GM18517 (cell line): ENCODE data around the gene ZNF549.
"Not testable (repeated sequence)": the region's sequence is repeated elsewhere in the genome, so short reads cannot be mapped to it uniquely, and the experiment has no call there.

Source experiments
- ATAC-seq: cut with Tn5 transposase; IDR thresholded peaks from one replicate; pipeline ENCODE4 v1.9.1; 2021; ENCODE audit warnings: mild to moderate bottlenecking, moderate library complexity; ENCODE audit not compliant: unreplicated experiment

Gene ZNF549

GRCh38 chr19:57527136-57527881, at the start of gene ZNF549:
Gene ZNF549, plus strand, starts transcription at chr19:57527356. Its CDS starts 218 bp downstream, at chr19:57527574.
- ATAC-seq: peak; percentile 91

DNA sequence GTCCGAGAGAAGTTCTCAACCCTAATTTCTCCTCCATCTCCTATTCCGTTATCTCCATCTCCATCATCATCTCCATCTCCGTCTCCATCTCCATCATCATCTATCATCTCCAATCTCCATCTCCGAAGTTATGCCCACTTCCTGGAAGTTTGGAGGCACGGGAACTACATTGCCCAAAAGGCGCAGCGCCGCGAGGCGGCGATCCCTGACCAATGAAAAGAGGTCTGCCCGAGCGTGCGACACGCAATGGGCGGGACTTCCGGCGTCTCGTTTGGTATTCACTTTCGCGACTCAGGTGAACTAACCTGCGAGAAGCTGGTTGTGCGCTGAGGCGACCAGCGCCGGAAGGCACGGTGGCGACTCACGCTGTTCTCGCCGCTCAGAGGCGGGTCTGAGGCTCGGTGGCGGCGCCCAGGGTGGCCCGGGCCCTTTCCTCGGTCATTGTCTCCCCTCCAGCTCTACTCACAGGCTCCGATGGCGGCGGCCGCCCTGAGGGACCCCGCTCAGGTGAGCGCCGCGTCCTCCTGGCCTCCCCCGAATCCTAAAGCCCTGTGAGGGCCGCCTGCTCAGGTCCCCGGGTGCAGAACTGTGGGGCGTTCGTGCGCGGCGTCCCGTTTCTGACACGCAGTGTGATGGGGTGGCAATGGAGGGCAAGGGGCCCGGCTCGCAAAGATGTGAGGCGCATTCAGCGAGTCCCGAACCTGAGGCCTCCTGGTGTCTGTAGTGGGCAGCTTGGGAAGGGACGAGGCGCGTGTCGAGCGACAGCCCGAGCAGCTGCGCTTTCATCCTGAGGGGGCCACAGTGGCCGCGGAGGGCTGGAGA, 39.5 kb upstream of the ZNF549 start, which contains the start of gene ZNF419:
ZNF419 (plus strand) TSS at position 274 of the 822 bp plus-strand sequence; CDS start at position 475, 201 bp downstream.
- ATAC-seq: peak; percentile 81

- ATAC-seq: not testable (repeated sequence)
Observed at GRCh38 chr19:57488299-57488644, 38.9 kb upstream of the ZNF549 start.

DNA sequence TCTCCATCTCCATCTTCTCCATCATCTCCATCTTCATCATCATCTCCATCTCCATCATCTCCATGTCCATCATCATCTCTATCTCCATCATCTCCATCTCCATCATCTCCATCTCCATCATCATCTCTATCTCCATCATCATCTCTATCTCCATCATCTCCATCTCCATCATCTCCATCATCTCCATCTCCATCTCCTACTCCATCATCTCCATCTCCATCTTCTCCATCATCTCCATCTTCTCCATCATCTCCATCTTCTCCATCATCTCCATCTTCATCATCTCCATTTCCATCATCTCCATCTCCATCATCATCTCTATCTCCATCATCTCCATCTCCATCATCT, 27.9 kb upstream of the ZNF549 start:
- not testable (repeated sequence) for ATAC-seq

DNA sequence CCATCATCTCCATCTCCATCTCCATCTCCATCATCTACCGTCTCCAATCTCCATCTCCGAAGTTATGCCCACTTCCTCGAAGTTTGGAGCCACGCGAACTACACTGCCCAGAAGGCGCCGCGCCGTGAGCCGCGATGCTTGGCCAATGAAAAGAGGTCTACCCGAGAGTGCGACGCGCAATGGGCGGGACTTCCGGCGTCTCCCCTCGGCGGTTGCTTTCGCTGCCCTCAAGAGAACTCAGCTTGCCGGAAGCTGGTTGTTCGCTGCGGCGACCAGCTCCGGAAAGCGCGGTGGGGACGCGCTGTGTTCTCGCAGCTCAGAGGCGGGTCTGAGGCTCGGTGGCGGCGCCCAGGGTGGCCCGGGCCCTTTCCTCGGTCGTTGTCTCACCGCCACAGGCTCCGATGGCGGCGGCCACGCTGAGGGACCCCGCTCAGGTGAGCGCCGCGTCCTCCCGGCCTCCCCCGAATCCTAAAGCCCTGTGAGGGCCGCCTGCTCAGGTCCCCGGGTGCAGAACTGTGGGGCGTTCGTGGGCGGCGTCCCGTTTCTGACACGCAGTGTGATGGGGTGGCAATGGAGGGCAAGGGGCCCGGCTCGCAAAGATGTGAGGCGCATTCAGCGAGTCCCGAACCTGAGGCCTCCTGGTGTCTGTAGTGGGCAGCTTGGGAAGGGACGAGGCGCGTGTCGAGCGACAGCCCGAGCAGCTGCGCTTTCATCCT, 27.3 kb upstream of the ZNF549 start, which contains the start of gene ZNF773:
ZNF773 (plus strand) TSS at position 259 of the 716 bp plus-strand sequence; CDS start at position 402, 143 bp downstream.
- ATAC-seq: peak; percentile 96

DNA sequence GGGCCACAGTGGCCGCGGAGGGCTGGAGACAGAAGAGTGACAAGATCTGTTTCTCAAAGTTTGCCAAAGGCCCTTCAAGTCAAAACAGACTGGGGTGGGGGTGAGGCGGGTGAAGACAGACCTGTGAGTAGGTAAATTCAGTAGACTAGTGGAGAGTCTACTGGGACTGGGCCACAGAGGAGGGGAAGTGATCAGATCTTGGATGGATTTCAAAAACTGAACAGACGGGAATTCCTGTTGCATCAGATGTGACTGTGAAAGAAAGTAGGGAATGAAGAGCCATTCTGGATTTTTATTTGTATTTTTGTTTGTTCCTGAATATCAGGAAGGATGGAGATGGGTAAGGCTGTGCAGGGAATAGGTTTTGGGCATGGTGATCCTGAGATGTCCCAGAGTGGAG, 26.8 kb upstream of the ZNF549 start:
- ATAC-seq: not testable (repeated sequence)

- no peak for ATAC-seq
Observed at GRCh38 chr19:57506163-57506562, 21.0 kb upstream of the ZNF549 start.

DNA sequence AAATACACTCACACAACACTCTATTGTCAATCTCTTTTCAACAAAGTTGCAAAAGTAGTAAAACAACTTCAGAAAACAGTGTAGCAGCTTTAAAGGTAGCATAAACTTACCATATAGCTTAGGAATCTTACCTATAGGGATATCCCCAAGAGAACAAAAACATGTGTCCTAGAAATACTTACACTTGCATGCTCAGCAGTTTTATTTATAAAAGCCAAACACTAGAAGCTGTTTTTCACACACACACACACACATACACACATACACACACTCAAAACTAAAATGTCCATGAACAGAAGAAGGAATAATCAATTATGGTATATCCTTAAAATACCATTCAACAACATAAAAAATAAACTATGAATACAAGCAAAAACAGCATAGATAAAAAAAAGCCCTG, 15.7 kb upstream of the ZNF549 start:
- no peak for ATAC-seq

DNA sequence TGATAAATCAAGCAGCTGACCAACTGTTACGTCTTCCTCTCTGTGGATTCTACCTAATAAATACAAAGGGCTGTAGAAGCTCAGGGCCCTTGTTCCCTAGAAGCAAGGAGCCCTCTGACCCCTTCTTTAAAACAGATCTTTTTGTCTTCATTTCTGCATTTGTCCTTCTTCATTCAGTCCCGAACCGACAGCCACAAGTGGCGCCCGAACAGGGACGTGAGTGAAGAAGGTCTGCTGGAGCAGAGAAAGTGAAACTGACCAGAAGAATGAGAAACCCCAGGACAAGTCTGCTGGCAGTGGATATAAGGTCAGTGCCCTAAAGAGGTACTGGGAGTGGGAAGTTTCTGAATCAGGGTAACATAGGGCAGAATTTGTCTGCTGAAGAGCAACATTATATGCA, 14.3 kb upstream of the ZNF549 start:
- ATAC-seq: no peak

DNA sequence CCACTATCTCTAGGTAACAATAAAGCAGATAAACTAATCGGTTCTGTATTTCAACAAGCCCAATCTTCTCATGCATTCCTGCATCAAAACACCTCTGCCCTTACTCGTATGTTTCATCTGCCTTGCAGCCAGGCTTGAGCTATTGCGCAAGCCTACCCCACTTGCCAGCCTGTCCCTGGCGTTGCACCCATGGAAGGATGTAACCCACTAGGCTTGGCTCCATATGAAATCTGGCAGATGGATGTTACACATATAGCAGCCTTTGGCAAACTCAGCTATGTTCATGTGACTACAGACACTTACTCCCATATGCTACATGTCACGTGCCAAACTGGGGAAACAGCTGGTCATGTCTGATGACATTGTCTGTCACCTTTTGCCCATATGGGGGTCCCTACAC, 11.9 kb upstream of the ZNF549 start:
- no peak for ATAC-seq

GRCh38 chr19:57518021-57518420, 9.1 kb upstream of the ZNF549 start:
- ATAC-seq: not testable (repeated sequence)

GRCh38 chr19:57537953-57538547, 10.9 kb downstream of the ZNF549 start:
- no peak for ATAC-seq

GRCh38 chr19:57546513-57546912, 19.4 kb downstream of the ZNF549 start:
- ATAC-seq: no peak

DNA sequence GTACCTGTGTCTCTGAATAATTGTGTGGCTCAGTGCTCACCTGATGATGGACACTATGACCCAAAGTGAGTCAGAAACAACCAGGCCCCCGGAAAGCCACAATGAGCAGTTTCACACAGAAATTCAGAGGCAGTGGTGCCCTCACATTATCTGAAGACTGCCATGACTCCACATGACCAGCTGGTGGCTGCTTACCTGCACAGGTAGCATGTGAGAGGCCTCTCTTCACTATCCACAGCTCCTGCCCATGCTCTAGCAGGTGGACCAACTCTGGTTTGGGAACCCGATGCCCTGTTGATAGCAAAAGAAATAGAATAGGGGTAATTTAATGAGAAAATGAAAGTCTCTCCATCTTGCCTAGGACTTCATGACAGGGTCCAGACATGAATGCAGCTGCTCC, 25.3 kb downstream of the ZNF549 start:
- no peak for ATAC-seq

GRCh38 chr19:57557659-57558058, 30.5 kb downstream of the ZNF549 start:
- ATAC-seq: no peak

DNA sequence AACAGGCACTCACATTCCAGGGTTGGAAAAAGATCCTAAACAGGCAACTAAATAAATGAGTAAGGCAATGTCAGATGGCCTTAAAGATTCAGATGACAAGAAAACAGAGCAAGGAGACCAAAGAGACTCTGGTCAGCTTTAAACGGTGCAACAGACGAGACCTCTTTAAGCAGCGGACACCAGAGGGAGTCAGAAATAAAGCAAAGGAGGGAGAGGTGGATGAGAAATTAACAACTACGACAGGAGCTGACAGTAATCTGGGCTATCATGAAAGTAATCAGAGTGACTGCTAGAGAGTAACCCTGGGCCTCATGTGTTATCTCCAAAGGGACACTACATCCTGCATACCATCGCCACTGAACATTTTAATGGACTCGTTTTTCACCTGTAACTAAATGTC, 31.4 kb downstream of the ZNF549 start:
- no peak for ATAC-seq

DNA sequence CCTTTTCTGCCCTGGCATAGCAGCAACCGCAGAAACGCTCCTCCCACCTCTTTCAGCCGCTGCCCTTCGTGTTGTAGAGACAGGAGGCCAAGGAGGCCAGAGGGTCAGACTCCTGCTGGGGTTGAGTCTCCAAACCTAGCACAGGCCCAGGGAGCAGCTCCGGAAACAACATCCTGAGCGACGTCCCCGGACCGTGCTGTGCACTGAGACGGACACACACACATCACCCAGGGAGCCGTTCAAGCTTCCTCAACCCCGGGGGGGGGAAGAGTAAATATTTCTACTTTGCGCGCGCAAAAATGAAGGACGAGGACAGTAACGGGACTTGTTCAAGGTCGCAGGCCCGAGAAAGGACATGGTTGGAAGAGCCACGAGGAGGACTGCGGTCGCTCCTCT, 31.9 kb downstream of the ZNF549 start:
- no peak for ATAC-seq

GRCh38 chr19:57559404-57560025, 32.4 kb downstream of the ZNF549 start, which contains the start of gene ZNF550:
Gene ZNF550, minus strand, starts transcription at chr19:57559863. Its CDS starts 181 bp downstream, at chr19:57559682.
- ATAC-seq: peak; percentile 86

DNA sequence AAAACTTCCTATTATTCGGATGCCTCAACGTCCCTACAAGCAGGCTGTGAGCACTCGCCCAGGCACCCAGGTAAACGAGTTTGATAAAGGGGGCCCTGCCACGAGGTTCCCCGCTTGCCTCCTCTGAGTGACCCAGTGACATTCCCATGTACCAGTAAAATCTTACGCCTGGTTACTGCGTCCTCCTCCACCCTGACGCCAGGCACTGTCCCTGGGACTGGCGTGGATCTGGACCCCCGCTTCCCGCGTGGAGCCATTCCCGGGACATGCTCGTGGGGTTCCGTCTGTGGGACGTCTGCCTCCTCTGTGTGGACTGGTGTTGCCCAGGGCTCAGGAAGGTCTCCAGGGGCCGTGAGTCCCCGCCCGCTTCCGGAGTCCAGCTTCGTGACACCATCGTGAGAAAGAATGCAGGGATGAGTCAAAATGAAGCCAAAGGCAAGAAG, 32.9 kb downstream of the ZNF549 start:
- ATAC-seq: no peak

- no peak for ATAC-seq
Observed at GRCh38 chr19:57563547-57563946, 36.4 kb downstream of the ZNF549 start.
